Activated CD4-positive, alpha-beta T cell treated with anti-CD3 and anti-CD28 coated beads for 4 hours (primary cell): Measurements from ENCODE around the gene SOCS2.
"Not testable (repeated sequence)": the region's sequence is repeated elsewhere in the genome, so short reads cannot be mapped to it uniquely, and the experiment has no call there.

Experiments used
- DNase-seq, 2 donors: peaks; one replicate each; pipeline ENCODE4 v3.0.0-alpha.2; 2020

Gene SOCS2

GRCh38 chr12:93571925-93572711 is at the start of gene SOCS2:
Gene SOCS2 (plus strand): TSS chr12:93572675. CDS start chr12:93572898, 223 bp downstream.
- DNase-seq: peak; percentile 23 to 36

GRCh38 chr12:93524386-93525133 is 47.9 kb upstream of the SOCS2 start:
- DNase-seq: no peak

GRCh38 chr12:93526786-93527428 is 45.6 kb upstream of the SOCS2 start:
- no peak for DNase-seq

GRCh38 chr12:93530358-93530757 is 42.1 kb upstream of the SOCS2 start:
- peak; percentile 3 to 4 for DNase-seq

GRCh38 chr12:93533310-93533709 is 39.2 kb upstream of the SOCS2 start:
- DNase-seq: no peak

GRCh38 chr12:93536111-93536765 is 36.2 kb upstream of the SOCS2 start:
- no peak for DNase-seq

GRCh38 chr12:93536766-93537488 is 35.5 kb upstream of the SOCS2 start:
- no peak for DNase-seq

GRCh38 chr12:93537769-93538168 is 34.7 kb upstream of the SOCS2 start:
- DNase-seq: no peak

GRCh38 chr12:93539821-93540220 is 32.7 kb upstream of the SOCS2 start:
- no peak for DNase-seq

GRCh38 chr12:93540466-93540865 is 32.0 kb upstream of the SOCS2 start:
- DNase-seq: no peak

- DNase-seq: no peak
These were observed 30.8 kb upstream of the SOCS2 start for GRCh38 chr12:93541578-93542225.

- DNase-seq: no peak
These were observed 24.7 kb upstream of the SOCS2 start for GRCh38 chr12:93547778-93548177.

GRCh38 chr12:93549174-93549573 is 23.3 kb upstream of the SOCS2 start:
- no peak for DNase-seq

GRCh38 chr12:93550748-93551611 is 21.5 kb upstream of the SOCS2 start:
- DNase-seq: no peak

GRCh38 chr12:93552427-93552826 is 20.0 kb upstream of the SOCS2 start:
- no peak for DNase-seq

- DNase-seq: not testable (repeated sequence)
These were observed 14.6 kb upstream of the SOCS2 start for GRCh38 chr12:93557879-93558278.

- not testable (repeated sequence) for DNase-seq
These were observed 13.8 kb upstream of the SOCS2 start for GRCh38 chr12:93558685-93559084.

GRCh38 chr12:93563807-93564538 is 8.5 kb upstream of the SOCS2 start:
- no peak for DNase-seq

- DNase-seq: no peak
These were observed 6.7 kb upstream of the SOCS2 start for GRCh38 chr12:93565760-93566159.

- DNase-seq: no peak
These were observed 5.3 kb upstream of the SOCS2 start for GRCh38 chr12:93567174-93567573.
